ENCODE data around the gene LIN37. TPM values are rescaled to one million over a fixed set of nuclear protein-coding genes. Genes with fewer than 3 reads are reported as not detected.

Gene LIN37
- total RNA-seq, 1 donor from 2014 or later = 5.5 TPM

- no peak for DNase-seq (ENCODE audit: low read depth, low spot score)
Observed at GRCh38 chr19:35734889-35735288, 13.5 kb upstream of the LIN37 start.

DNA sequence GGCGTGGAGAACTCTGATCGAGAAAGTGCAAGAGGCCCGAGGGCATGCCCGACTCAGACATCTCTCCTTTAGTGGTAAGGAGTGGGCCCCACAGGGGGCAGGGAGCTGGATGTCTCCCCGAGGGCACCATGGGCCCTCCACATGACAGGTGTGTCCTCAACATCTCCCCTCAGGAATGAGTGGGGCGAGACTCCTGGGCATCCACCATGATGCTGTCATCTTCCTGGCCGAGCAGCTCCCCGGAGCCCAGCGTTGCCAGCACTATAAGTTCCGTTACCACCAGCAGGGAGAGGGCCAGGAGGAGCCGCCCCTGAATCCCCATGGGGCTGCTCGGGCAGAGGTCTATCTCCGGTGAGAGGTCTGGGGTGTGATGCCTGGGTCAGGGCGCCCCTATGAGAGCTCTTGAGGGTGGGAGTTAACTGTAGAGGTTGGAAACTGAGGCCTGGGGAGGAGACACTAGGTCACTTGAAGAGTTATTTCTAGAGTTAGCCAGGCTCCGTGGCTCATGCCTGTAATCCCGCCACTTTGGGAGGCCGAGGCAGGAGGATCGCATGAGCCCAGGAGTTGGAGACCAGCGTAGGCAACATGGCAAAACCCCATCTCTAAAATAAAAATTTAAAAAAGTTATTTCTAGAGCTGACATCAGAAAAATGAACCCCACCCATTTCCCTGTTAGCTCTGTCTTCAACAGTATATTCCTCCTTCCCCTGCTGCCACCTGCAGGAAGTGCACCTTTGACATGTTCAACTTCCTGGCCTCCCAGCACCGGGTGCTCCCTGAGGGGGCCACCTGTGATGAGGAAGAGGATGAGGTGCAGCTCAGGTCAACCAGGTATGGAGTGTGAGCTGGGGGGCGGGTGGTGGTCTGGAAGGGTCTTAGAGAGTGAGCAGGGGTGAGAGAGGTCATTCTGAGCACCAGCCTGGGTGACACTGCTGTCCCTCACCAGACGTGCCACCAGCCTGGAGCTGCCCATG, 11.2 kb upstream of the LIN37 start:
- DNase-seq (ENCODE audit: low read depth, low spot score) = no peak

- DNase-seq (ENCODE audit: low read depth, low spot score) = no peak
Observed at GRCh38 chr19:35738021-35738886, 10.1 kb upstream of the LIN37 start.

DNA sequence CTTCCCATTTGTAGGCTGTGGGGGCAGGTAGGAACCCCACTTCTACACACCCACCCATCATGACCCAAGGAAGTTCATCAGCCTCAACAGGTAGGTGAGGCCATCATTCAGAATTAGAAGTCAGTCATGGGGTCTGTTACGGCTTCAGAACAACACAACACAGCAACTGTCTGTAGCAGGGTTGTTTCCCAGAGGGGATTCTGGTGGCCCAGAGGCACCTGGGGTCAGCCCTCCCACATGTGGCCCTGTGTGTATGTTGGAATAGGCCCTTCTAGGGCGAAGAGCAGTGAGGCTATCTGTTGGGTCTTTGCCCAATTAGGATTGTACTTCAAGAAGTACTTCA, 9.5 kb upstream of the LIN37 start:
- no peak for DNase-seq (ENCODE audit: low read depth, low spot score)

DNA sequence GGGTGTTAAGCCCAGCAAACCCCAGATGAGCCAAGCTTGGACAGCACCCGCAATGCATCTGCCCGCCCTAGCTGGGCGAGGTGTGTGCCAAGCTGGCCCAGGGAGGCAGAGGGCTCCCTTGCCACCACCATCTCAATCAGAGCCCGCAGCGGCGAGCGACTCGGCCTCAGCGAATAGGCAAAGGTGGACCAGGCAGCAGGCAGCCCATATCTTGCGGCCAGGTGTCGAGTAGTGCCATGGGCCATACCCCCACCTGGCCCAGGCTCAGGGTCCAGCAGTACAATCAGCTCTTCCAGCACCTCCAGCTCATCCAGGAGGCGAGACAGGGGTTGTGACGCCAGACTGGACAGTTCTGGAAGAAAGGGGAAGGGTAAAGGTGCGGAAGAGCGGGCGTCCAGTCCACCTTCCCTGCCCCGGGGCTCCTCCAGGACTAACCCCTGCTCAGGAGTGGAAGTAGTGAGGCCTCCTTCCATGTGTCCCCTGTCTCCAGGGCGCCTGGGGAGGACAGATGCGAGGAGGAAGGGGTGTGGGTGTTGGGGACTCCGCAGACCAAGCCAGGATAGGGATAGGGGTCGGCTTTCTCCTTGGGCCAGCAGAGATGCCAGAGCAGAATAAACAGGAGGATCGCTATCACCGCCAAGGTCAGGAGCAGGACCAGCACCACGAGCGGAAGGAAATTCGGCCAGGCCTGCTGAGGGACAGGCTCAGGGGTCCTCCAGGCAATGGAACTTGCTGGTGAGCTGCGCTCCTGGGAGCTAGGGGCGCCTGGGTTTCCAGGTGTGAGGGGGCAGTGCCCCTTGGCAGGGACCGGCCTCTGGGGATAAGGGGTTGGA, 8.9 kb upstream of the LIN37 start:
- DNase-seq (ENCODE audit: low read depth, low spot score) = no peak

DNA sequence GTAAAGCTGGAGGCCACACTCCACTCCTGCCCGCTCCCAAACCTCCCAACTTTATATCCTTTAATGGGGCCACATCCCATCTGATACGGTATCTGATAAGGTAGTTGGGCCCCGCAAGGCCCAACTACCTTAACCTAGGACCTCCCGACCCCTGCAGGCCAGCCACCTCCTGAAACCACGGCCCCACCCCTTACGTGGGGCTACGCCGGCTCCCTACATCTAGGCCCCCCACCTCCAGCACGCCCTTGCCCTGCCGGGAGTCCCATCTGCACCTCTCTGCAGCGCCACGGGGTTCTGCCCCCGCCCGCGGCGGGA, 8.3 kb upstream of the LIN37 start:
- DNase-seq (ENCODE audit: low read depth, low spot score) = no peak

DNA sequence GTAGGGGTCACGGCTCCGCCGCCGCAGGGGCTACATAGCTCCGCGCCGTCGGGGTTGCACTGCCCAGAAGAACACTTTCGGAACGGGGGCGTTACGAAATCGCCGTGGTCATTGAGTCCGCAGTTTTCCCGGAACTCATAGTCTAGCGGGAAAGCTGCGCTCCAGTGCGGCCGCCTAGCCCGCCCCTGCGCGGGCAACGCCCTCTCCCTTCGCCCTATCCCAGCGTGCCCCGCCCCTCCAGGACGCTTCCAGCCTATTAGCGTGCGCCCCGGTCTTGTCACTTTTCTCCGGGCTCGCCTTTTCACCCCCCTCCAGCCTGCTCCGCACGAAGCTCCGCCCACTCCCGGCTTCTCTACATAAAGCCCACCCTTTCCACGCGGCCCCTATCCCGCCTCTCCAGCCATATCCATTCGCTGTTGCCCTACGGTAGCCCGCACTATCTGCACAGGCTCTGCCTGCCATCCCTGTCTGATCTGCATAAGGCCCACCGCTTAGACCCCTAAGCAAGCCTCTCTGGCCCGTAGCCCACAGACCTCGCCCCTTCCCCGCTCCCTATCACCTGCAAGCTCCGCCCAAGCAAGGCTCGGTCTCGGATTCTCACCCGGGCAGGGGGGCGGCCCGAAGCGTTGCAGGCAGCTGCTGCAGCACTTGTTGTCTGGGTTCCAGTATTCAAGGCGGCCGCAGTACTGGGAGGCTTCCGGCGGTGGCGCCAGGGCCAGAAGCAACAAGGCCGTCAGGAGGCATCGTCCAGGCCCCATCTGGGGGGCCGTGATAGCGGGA, 7.8 kb upstream of the LIN37 start:
- DNase-seq (ENCODE audit: low read depth, low spot score) = peak; percentile 86

DNA sequence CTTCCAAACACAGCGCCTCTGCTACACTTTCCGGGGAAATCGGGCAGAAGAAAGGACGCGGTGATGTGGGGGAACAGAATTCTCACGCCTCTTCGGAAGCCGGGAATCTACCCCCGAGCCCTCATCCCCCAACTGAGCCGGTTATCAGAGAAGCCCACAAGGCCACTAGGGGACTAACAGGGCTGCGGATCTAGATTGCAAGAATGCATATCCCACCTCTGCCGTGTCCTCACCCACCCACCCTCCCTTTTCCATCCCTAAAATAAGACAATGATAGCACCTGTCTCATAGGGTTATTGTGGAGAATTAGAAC, 7.2 kb upstream of the LIN37 start:
- DNase-seq (ENCODE audit: low read depth, low spot score) = no peak

- no peak for DNase-seq (ENCODE audit: low read depth, low spot score)
Observed at GRCh38 chr19:35742121-35742724, 6.2 kb upstream of the LIN37 start, which contains the start of gene IGFLR1. TSS of gene IGFLR1 (minus strand) at chr19:35742452. CDS start at chr19:35741180, 1,272 bp downstream.

GRCh38 chr19:35743640-35744429, 4.5 kb upstream of the LIN37 start:
- DNase-seq (ENCODE audit: low read depth, low spot score) = no peak

- DNase-seq (ENCODE audit: low read depth, low spot score) = peak; percentile 85
Observed at GRCh38 chr19:35744430-35745327, 3.7 kb upstream of the LIN37 start.

DNA sequence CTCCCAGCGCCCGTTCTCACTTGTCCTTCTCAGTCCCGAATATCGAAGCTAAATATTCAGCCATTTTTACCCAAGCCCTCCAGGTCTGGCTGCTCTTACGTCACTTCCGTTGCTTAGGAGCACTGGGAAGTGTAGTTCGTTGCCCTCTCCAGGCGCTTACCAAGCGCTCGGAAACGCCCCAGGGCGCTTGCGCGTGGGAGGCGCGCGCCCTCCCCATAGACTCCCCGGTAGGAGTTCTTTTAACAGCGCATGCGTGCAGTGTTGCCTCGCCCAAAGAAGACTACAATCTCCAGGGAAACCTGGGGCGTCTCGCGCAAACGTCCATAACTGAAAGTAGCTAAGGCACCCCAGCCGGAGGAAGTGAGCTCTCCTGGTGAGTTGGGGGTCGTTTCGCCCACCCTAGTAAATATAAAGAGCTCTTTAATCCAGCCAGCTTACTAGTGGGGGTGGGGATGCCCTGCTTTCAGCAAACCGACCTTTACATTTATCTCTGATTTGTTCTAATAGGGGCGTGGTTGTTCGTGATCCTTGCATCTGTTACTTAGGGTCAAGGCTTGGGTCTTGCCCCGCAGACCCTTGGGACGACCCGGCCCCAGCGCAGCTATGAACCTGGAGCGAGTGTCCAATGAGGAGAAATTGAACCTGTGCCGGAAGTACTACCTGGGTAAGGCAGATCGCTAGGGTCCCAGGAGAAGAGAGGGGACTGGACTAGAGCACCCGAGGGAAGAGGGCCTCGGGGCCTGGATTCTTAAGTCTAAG, 2.9 kb upstream of the LIN37 start, which contains the start of the genes PSENEN and U2AF1L4:
TSS of gene PSENEN (plus strand) at position 324 of the 759 bp plus-strand sequence. CDS start at position 604, 280 bp downstream.
TSS of gene U2AF1L4 (minus strand) at position 91 of the 759 bp plus-strand sequence. CDS start at position 64, 27 bp downstream.
- peak; percentile 98 for DNase-seq (ENCODE audit: low read depth, low spot score)

DNA sequence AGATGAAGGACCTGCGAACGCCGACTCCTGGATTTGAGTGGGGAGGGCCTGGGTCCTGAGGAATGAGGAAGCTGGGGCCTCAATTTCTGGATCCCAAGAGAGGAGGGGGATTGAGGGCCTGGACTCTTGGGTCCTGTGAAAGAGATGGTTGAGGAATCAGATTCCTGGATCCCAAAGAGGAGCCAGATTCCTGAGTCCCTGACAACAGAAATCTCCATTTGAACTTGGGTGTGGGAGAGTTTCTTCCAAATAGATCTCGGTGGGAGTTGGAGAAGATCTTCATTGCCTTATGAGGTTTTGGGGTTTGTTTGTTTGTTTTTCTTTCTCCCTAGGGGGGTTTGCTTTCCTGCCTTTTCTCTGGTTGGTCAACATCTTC, 2.3 kb upstream of the LIN37 start:
- DNase-seq (ENCODE audit: low read depth, low spot score) = no peak

DNA sequence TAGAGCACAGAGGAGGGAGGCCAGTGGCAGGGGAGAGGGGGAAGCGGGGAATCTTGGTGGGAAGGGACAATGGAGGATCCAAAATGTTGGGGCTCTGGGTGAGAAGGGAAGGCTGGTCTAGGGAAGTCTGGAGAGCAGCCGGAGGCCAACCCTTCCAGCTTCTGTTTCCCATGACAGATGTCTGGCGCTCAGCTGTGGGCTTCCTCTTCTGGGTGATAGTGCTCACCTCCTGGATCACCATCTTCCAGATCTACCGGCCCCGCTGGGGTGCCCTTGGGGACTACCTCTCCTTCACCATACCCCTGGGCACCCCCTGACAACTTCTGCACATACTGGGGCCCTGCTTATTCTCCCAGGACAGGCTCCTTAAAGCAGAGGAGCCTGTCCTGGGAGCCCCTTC, 1.8 kb upstream of the LIN37 start:
- no peak for DNase-seq (ENCODE audit: low read depth, low spot score)

GRCh38 chr19:35750167-35750566, 1.8 kb downstream of the LIN37 start:
- no peak for DNase-seq (ENCODE audit: low read depth, low spot score)

GRCh38 chr19:35751839-35752745, 3.7 kb downstream of the LIN37 start:
- DNase-seq (ENCODE audit: low read depth, low spot score) = no peak

All from pulmonary artery endothelial cell (primary cell).